H1 (cell line): ENCODE data around the gene PKD1L1. TPM values are rescaled to one million over a fixed set of nuclear protein-coding genes. Genes with fewer than 3 reads are reported as not detected.

Experiments
- CTCF ChIA-PET: fragments of 300-600 bp; sonication (Branson Sonifier 250); formaldehyde crosslinking; loops from one replicate; lab custom pipeline; 2021; ENCODE audit not compliant: partially characterized antibody; lab: Charles Lee
- POLR2A ChIA-PET: fragments of 300-600 bp; sonication (Branson Sonifier 250); formaldehyde crosslinking; loops from one replicate; lab custom pipeline; 2021; ENCODE audit warnings: inconsistent platforms; ENCODE audit not compliant: partially characterized antibody; lab: Charles Lee
- DNase-seq, 2 experiments: peaks; one replicate each; pipeline versions ENCODE4 v3.0.0 to v3.0.0-alpha.2; 2010 to 2022; ENCODE audit warnings: low spot score in 2 of 2, low read depth in 1 of 2, mixed read lengths in 1 of 2
- FAIRE-seq: peaks from 2 replicates; lab custom pipeline; 2011; peaks lifted over from hg19 to GRCh38; lab: Jason Lieb, UNC
- H2AFZ ChIP-seq: 2 replicates; pipeline ENCODE4 v1.8.1; 2012; ENCODE audit warnings: low read length, inconsistent platforms
- H2AK5ac ChIP-seq: 2 replicates; pipeline ENCODE4 v1.6.1; 2013; ENCODE audit warnings: low read depth, low read length
- H2BK120ac ChIP-seq: replicated peaks from 2 replicates; pipeline ENCODE3; 2013; ENCODE audit warnings: low read depth, low read length, inconsistent platforms
- H2BK12ac ChIP-seq: 2 replicates; pipeline ENCODE4 v1.6.1; 2013; ENCODE audit warnings: low read depth, low read length
- H2BK15ac ChIP-seq: 2 replicates; pipeline ENCODE4 v1.6.1; 2013; ENCODE audit warnings: low read length
- H2BK20ac ChIP-seq: 2 replicates; pipeline ENCODE4 v1.6.1; 2013; ENCODE audit warnings: low read length
- H2BK5ac ChIP-seq: 2 replicates; pipeline ENCODE4 v1.6.1; 2013; ENCODE audit warnings: low read depth, low read length
- H3K14ac ChIP-seq: 2 replicates; pipeline ENCODE4 v1.6.1; 2013; ENCODE audit warnings: inconsistent platforms; ENCODE audit not compliant: insufficient read length
- H3K18ac ChIP-seq: 2 replicates; pipeline ENCODE4 v1.6.1; 2013; ENCODE audit warnings: low read length; ENCODE audit errors: extremely low read depth
- H3K23ac ChIP-seq: 2 replicates; pipeline ENCODE4 v1.6.1; 2013; ENCODE audit warnings: inconsistent platforms; ENCODE audit not compliant: insufficient read length
- H3K23me2 ChIP-seq: 2 replicates; pipeline ENCODE4 v1.6.1; 2013; ENCODE audit warnings: low read depth, low read length
- H3K27ac ChIP-seq: 2 replicates; pipeline ENCODE4 v1.6.1; 2011; ENCODE audit warnings: low read depth, low read length, inconsistent platforms
- H3K27me3 ChIP-seq, 4 experiments: replicated peaks in 1 of 4; 1 replicate in 1 of 4; 2 replicates in 3 of 4; pipeline versions ENCODE4 v1.6.1 to v1.8.1; 2011 to 2013; ENCODE audit warnings: low read length in 3 of 4, mild to moderate bottlenecking in 3 of 4, inconsistent platforms in 2 of 4, mixed read lengths in 2 of 4, moderate library complexity in 1 of 4; ENCODE audit not compliant: control insufficient read depth in 3 of 4, insufficient read depth in 3 of 4; ENCODE audit errors: extremely low read depth in 1 of 4
- H3K36me3 ChIP-seq, 4 experiments: 2 replicates each; pipeline versions ENCODE4 v1.6.1 to v1.8.1; 2011 to 2013; ENCODE audit warnings: mild to moderate bottlenecking in 4 of 4, low read length in 3 of 4, moderate library complexity in 2 of 4, control low read depth in 1 of 4, inconsistent platforms in 1 of 4; ENCODE audit not compliant: insufficient read depth in 4 of 4, control insufficient read depth in 2 of 4
- H3K4ac ChIP-seq: replicated peaks from 2 replicates; pipeline ENCODE3; 2013; ENCODE audit warnings: low read length, low read depth, mixed read lengths, inconsistent platforms; ENCODE audit not compliant: insufficient read length
- H3K4me1 ChIP-seq, 4 experiments: replicated peaks in 1 of 4; 1 replicate in 1 of 4; 2 replicates in 3 of 4; pipeline versions ENCODE4 v1.6.1 to v1.8.1; 2011 to 2013; ENCODE audit warnings: low read length in 3 of 4, inconsistent platforms in 2 of 4, mixed read lengths in 1 of 4; ENCODE audit not compliant: insufficient read depth in 4 of 4, control insufficient read depth in 3 of 4
- H3K4me2 ChIP-seq, 2 experiments: 2 replicates each; pipeline versions ENCODE4 v1.6.1 to v1.8.1; 2011 to 2013; ENCODE audit warnings: low read depth in 2 of 2, low read length in 2 of 2, control low read depth in 1 of 2, inconsistent platforms in 1 of 2, mild to moderate bottlenecking in 1 of 2; ENCODE audit not compliant: insufficient read depth in 1 of 2
- H3K4me3 ChIP-seq, 4 experiments: fragments of 200-600, 300-600 bp in 1 of 4; sonication (generic), shearing (Covaris generic), sonication (Bioruptor Twin) in 1 of 4; 2 replicates each; pipeline versions ENCODE4 v1.5.1 to v1.8.1; 2011 to 2016; ENCODE audit warnings: low read length in 4 of 4, low read depth in 3 of 4, control low read depth in 2 of 4, inconsistent platforms in 2 of 4, mild to moderate bottlenecking in 2 of 4, mixed read lengths in 1 of 4, moderate library complexity in 1 of 4; ENCODE audit not compliant: insufficient read depth in 2 of 4; ENCODE audit errors: extremely low read depth in 1 of 4
- H3K56ac ChIP-seq: replicated peaks from 2 replicates; pipeline ENCODE3; 2013; ENCODE audit warnings: low read depth, mild to moderate bottlenecking, mixed read lengths, low read length, inconsistent platforms; ENCODE audit not compliant: insufficient read length
- H3K79me1 ChIP-seq: 2 replicates; pipeline ENCODE4 v1.6.1; 2013; ENCODE audit warnings: low read depth, low read length, control low read depth
- H3K79me2 ChIP-seq, 2 experiments: 2 replicates each; pipeline versions ENCODE4 v1.6.1 to v1.8.1; 2012 to 2013; ENCODE audit warnings: low read length in 2 of 2, mild to moderate bottlenecking in 2 of 2, inconsistent platforms in 1 of 2; ENCODE audit not compliant: insufficient read depth in 2 of 2, control insufficient read depth in 1 of 2
- H3K9ac ChIP-seq, 4 experiments: replicated peaks in 1 of 4; 1 replicate in 1 of 4; 2 replicates in 3 of 4; pipeline versions ENCODE4 v1.6.1 to v1.8.1; 2011 to 2013; ENCODE audit warnings: low read depth in 3 of 4, low read length in 3 of 4, control low read depth in 2 of 4, mild to moderate bottlenecking in 2 of 4, moderate library complexity in 2 of 4, inconsistent platforms in 1 of 4; ENCODE audit errors: extremely low read depth in 1 of 4
- H3K9me3 ChIP-seq, 2 experiments: 2 replicates each; pipeline versions ENCODE4 v1.6.1 to v1.8.1; 2012 to 2013; ENCODE audit warnings: mild to moderate bottlenecking in 2 of 2, moderate library complexity in 2 of 2, control low read depth in 1 of 2, inconsistent platforms in 1 of 2, low read depth in 1 of 2, low read length in 1 of 2, mixed read lengths in 1 of 2; ENCODE audit not compliant: insufficient read depth in 2 of 2
- H4K20me1 ChIP-seq, 2 experiments: replicated peaks in 1 of 2; 2 replicates each; pipeline versions ENCODE3 to v1.8.1; 2011 to 2013; ENCODE audit warnings: inconsistent platforms in 2 of 2, low read length in 2 of 2, mild to moderate bottlenecking in 1 of 2; ENCODE audit not compliant: insufficient read depth in 2 of 2, control insufficient read depth in 1 of 2
- H4K5ac ChIP-seq: 2 replicates; pipeline ENCODE4 v1.6.1; 2013; ENCODE audit warnings: low read length, low read depth, mixed read lengths, inconsistent platforms; ENCODE audit not compliant: insufficient read length
- H4K8ac ChIP-seq: 2 replicates; pipeline ENCODE4 v1.8.0; 2013; ENCODE audit warnings: mild to moderate bottlenecking, moderate library complexity, low read length, inconsistent platforms; ENCODE audit not compliant: insufficient read depth; ENCODE audit errors: extremely low read depth
- H4K91ac ChIP-seq: replicated peaks from 2 replicates; pipeline ENCODE3; 2013; ENCODE audit warnings: low read length, mixed read lengths, inconsistent platforms; ENCODE audit not compliant: insufficient read length
- CBX8 ChIP-seq: fragments of 300-800, 300-1000 bp; sonication (generic); IDR thresholded peaks from 2 replicates; pipeline ENCODE4 v1.7.1; 2016; ENCODE audit warnings: low read depth, low read length, borderline replicate concordance
- CEBPB ChIP-seq: IDR thresholded peaks from 2 replicates; pipeline ENCODE4 v1.6.1; 2012; ENCODE audit warnings: low read depth, low read length
- CREB1 ChIP-seq: IDR thresholded peaks from 2 replicates; pipeline ENCODE4 v1.6.1; 2012; ENCODE audit warnings: inconsistent platforms
- GABPA ChIP-seq: IDR thresholded peaks from 2 replicates; pipeline ENCODE4 v1.6.1; 2011; ENCODE audit warnings: mild to moderate bottlenecking, low read length, moderate library complexity, borderline replicate concordance; ENCODE audit not compliant: insufficient read depth
- HDAC6 ChIP-seq: IDR thresholded peaks from one replicate; pipeline ENCODE4 v1.7.1; 2012; ENCODE audit warnings: low read depth, mild to moderate bottlenecking, inconsistent platforms, low read length, moderate library complexity
- KDM1A ChIP-seq: fragments of 200-600, 300-600 bp; sonication (generic); IDR thresholded peaks from 2 replicates; pipeline ENCODE4 v1.7.1; 2016; ENCODE audit warnings: mild to moderate bottlenecking, low read length, borderline replicate concordance
- NRF1 ChIP-seq: IDR thresholded peaks from 2 replicates; pipeline ENCODE4 v1.6.1; 2011; ENCODE audit warnings: mild to moderate bottlenecking, low read depth, low read length, improper control_type of control experiment
- POLR2AphosphoS5 ChIP-seq: IDR thresholded peaks from 2 replicates; pipeline ENCODE4 v1.6.1; 2011; ENCODE audit warnings: low read depth, low read length
- SP2 ChIP-seq: IDR thresholded peaks from 2 replicates; pipeline ENCODE4 v1.6.1; 2012; ENCODE audit warnings: mild to moderate bottlenecking, low read length, inconsistent platforms
- TBP ChIP-seq: IDR thresholded peaks from 2 replicates; pipeline ENCODE4 v1.6.1; 2011; ENCODE audit warnings: low read depth, low read length, improper control_type of control experiment
- TEAD4 ChIP-seq: IDR thresholded peaks from 2 replicates; pipeline ENCODE4 v1.6.1; 2012; ENCODE audit warnings: low read depth, low read length, inconsistent platforms, mixed read lengths
- YY1 ChIP-seq: IDR thresholded peaks from 2 replicates; pipeline ENCODE4 v1.6.1; 2011; ENCODE audit warnings: low read depth, mild to moderate bottlenecking, low read length
- polyA plus RNA-seq, 7 experiments: library from polyadenylated mRNA; depleted of rRNA in 3 of 7; stranded (reverse) in 5 of 7; unstranded in 2 of 7; fragments of >200 nt in 5 of 7; fragments of 200-250 nt in 2 of 7; gene quantifications; 1 replicate in 5 of 7; 2 replicates in 1 of 7; 4 replicates in 1 of 7; pipeline versions ENCODE4 v1.2.1 to v1.2.3, GENCODE V29; 2011 to 2013; ENCODE audit warnings: missing spikeins in 2 of 7, mixed read lengths in 2 of 7
- total RNA-seq: library from RNA; stranded (reverse); fragmentation: NEBNext Ultra II Directional; extraction: Animal tissue kit (Norgen Biotek cat#: 25700); gene quantifications from 2 replicates; pipeline ENCODE4 v1.2.1, GENCODE V29; 2021
- TF ChIP-seq, protein P1 (sequence below): IDR thresholded peaks from 2 replicates; pipeline ENCODE4 v1.6.1; 2011; ENCODE audit warnings: low read depth, mild to moderate bottlenecking, low read length; ENCODE audit not compliant: insufficient read depth
- TF ChIP-seq, protein P2 (sequence below): IDR thresholded peaks from 2 replicates; pipeline ENCODE4 v1.6.1; 2012; ENCODE audit warnings: low read length, inconsistent platforms

Gene PKD1L1
- total and polyA plus RNA-seq, 2 of the 8 experiments (the other 6 are each of a cell fraction or from before 2014, with no cell fraction given), result 0.22 to 0.35 TPM

GRCh38 chr7:47951374-47951773 lies 3.1 kb upstream of the PKD1L1 start:
- Histone ChIP-seq H3K56ac (no peak overlapping the region), H2BK12ac (no peak overlapping the region), H3K23ac (no peak overlapping the region), H3K4me1 (peaks cover 0 to 4% (median 1%) of the 10 kb centered on the region in 4 experiments; a peak in 4 of 7 replicates), H3K79me2 (no peaks in the 10 kb centered on the region), H2BK20ac (no peak overlapping the region), H3K27me3 (no peaks in the 10 kb centered on the region), H3K23me2 (peaks cover 1% of the 10 kb centered on the region; the same call in 1 of the 2 replicates), H4K8ac (no peak overlapping the region), H3K9ac (no peak overlapping the region), H3K4me3 (no peak overlapping the region), H2BK15ac (no peak overlapping the region), H3K18ac (no peak overlapping the region), H3K36me3 (peaks cover 2 to 9% (median 6%) of the 10 kb centered on the region in 4 experiments; a peak in 4 of 8 replicates), H3K27ac (no peak overlapping the region), H3K9me3 (no peaks in the 10 kb centered on the region), H3K79me1 (no peaks in the 10 kb centered on the region), H4K20me1 (peaks cover 0 to under 1% of the 10 kb centered on the region in 2 experiments), H3K14ac (no peak overlapping the region), H2AFZ (no peak overlapping the region), H4K5ac (no peak overlapping the region), H3K4me2 (no peak overlapping the region), H2BK120ac (no peak overlapping the region), H2AK5ac (no peak overlapping the region), H2BK5ac (no peak overlapping the region), H3K4ac (no peak overlapping the region), H4K91ac (no peak overlapping the region)
- DNase-seq (no peak), FAIRE-seq (no peak)
- ChIA-PET CTCF (interaction anchor here (1.0 to 6.8 kb wide), 3 partner anchors 12 to 34 kb away, joined by 3 to 34 read pairs (median 3); no protein-coding TSS in a partner anchor), POLR2A (interaction anchor here (1.4 kb wide), 1 partner anchor 16 kb away, joined by 3 read pairs; no protein-coding TSS in a partner anchor)
- TF ChIP-seq YY1 (no peak), NRF1 (no peak), CBX8 (no peak), TBP (no peak), SP2 (no peak), GABPA (no peak), TEAD4 (no peak), CREB1 (no peak), CEBPB (no peak), POLR2AphosphoS5 (no peak), HDAC6 (no peak), KDM1A (no peak)
- TF ChIP-seq, protein P1, sequence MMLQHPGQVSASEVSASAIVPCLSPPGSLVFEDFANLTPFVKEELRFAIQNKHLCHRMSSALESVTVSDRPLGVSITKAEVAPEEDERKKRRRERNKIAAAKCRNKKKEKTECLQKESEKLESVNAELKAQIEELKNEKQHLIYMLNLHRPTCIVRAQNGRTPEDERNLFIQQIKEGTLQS, result no peak
- TF ChIP-seq, protein P2, sequence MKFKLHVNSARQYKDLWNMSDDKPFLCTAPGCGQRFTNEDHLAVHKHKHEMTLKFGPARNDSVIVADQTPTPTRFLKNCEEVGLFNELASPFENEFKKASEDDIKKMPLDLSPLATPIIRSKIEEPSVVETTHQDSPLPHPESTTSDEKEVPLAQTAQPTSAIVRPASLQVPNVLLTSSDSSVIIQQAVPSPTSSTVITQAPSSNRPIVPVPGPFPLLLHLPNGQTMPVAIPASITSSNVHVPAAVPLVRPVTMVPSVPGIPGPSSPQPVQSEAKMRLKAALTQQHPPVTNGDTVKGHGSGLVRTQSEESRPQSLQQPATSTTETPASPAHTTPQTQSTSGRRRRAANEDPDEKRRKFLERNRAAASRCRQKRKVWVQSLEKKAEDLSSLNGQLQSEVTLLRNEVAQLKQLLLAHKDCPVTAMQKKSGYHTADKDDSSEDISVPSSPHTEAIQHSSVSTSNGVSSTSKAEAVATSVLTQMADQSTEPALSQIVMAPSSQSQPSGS, result no peak
